ENCODE data around the gene IFI44. TPM values are rescaled to one million over a fixed set of nuclear protein-coding genes. Genes with fewer than 3 reads are reported as not detected.

Gene IFI44
- total and polyA plus RNA-seq, 2 experiments from 2014 or later, result not detected

- Mint-ChIP-seq H3K36me3 (ENCODE audit: low read depth) (no peaks in the 10 kb centered on the region), H3K9me3 (no peaks in the 10 kb centered on the region), H3K4me1 (no peaks in the 10 kb centered on the region), H3K4me3 (no peak overlapping the region), H3K27me3 (ENCODE audit: insufficient read depth, low read depth, poor library complexity) (no peaks in the 10 kb centered on the region), H3K27ac (no peak overlapping the region)
- DNase-seq (ENCODE audit: low spot score) (no peak), ATAC-seq (no peak)
- H4K20me1 ChIP-seq (replicated peaks; ENCODE audit: insufficient read depth), result no peaks in the 10 kb centered on the region
- H2AFZ ChIP-seq, result no peak overlapping the region
- TF ChIP-seq STAT1 (IDR thresholded peaks at IDR 0.05; ENCODE audit: unreplicated experiment), result no peak
- no peak for TF ChIP-seq ZNF462 (CRISPR knock-in tag; IDR thresholded peaks at IDR 0.05)
- no peak for TF ChIP-seq ETS1 (IDR thresholded peaks at IDR 0.05)
- TF ChIP-seq ZNF114 (CRISPR knock-in tag; IDR thresholded peaks at IDR 0.05), result no peak
- no peak for TF ChIP-seq POLR2AphosphoS5 (IDR thresholded peaks at IDR 0.05; ENCODE audit: low read depth)
- no peak for TF ChIP-seq EZH2phosphoT487 (IDR thresholded peaks at IDR 0.05; ENCODE audit: unreplicated experiment)
- TF ChIP-seq JUNB (IDR thresholded peaks at IDR 0.05; ENCODE audit: unreplicated experiment), result no peak
- no peak for TF ChIP-seq CTCF (conservative IDR thresholded peaks at IDR 0.05; ENCODE audit: low read depth in 2 of 2)
- H3K4me1 ChIP-seq (ENCODE audit: insufficient read depth), result no peaks in the 10 kb centered on the region
- H3K27me3 ChIP-seq (ENCODE audit: insufficient read depth), result no peaks in the 10 kb centered on the region
- no peaks in the 10 kb centered on the region for H3K79me2 ChIP-seq (replicated peaks; ENCODE audit: insufficient read depth)
- H3K4me3 ChIP-seq, result no peak overlapping the region
- H3K27ac ChIP-seq (ENCODE audit: low read depth), result no peak overlapping the region
- H3K4me2 ChIP-seq, result no peak overlapping the region
- no peaks in the 10 kb centered on the region for H3F3A ChIP-seq (replicated peaks; ENCODE audit: low read depth)
- no peaks in the 10 kb centered on the region for H3K36me3 ChIP-seq (ENCODE audit: insufficient read depth)
- H3K9me2 ChIP-seq (ENCODE audit: insufficient read depth), result no peaks in the 10 kb centered on the region
These were observed 19.0 kb upstream of the IFI44 start for GRCh38 chr1:78630600-78630999.

Measured in GM23338 (cell line).